Mesothelial cell of epicardium (in vitro differentiated cells): ENCODE data around the gene DGCR2. TPM values are rescaled to one million over a fixed set of nuclear protein-coding genes. Genes with fewer than 3 reads are reported as not detected.
A peak's percentile ranks its signal among the peaks of the same experiment; 100 is the strongest.
"Not testable (repeated sequence)": the region's sequence is repeated elsewhere in the genome, so short reads cannot be mapped to it uniquely, and the experiment has no call there.

Experiments
- DNase-seq, 2 experiments: peaks; one replicate each; pipeline ENCODE4 v3.0.0; 2021; ENCODE audit warnings: low spot score in 2 of 2; ENCODE audit not compliant: unreplicated experiment in 2 of 2
- H3K27ac Mint-ChIP-seq: 2 replicates; pipeline ENCODE4 v1.8.0; 2021; ENCODE audit warnings: mixed read lengths
- H3K27me3 Mint-ChIP-seq: 2 replicates; pipeline ENCODE4 v1.8.0; 2021; ENCODE audit warnings: low read depth, mixed read lengths
- H3K36me3 Mint-ChIP-seq: 2 replicates; pipeline ENCODE4 v1.8.0; 2021; ENCODE audit warnings: mixed read lengths
- H3K4me1 Mint-ChIP-seq: 2 replicates; pipeline ENCODE4 v1.8.0; 2021; ENCODE audit warnings: mixed read lengths
- H3K4me3 Mint-ChIP-seq: 2 replicates; pipeline ENCODE4 v1.8.0; 2021; ENCODE audit warnings: mild to moderate bottlenecking, moderate library complexity, mixed read lengths
- H3K9me3 Mint-ChIP-seq: 2 replicates; pipeline ENCODE4 v1.8.0; 2021; ENCODE audit warnings: mixed read lengths
- CTCF ChIP-seq: fragments of 200-600 bp; sonication (generic); IDR thresholded peaks from one replicate; pipeline ENCODE4 v1.5.0; 2021; ENCODE audit warnings: antibody characterized with exemption; ENCODE audit not compliant: unreplicated experiment
- total RNA-seq: library from RNA; stranded (reverse); gene quantifications from 3 replicates; pipeline ENCODE4 v1.2.1, GENCODE V29; 2021

Gene DGCR2
- total RNA-seq, 1 donor from 2014 or later = 78.3 TPM

DNA sequence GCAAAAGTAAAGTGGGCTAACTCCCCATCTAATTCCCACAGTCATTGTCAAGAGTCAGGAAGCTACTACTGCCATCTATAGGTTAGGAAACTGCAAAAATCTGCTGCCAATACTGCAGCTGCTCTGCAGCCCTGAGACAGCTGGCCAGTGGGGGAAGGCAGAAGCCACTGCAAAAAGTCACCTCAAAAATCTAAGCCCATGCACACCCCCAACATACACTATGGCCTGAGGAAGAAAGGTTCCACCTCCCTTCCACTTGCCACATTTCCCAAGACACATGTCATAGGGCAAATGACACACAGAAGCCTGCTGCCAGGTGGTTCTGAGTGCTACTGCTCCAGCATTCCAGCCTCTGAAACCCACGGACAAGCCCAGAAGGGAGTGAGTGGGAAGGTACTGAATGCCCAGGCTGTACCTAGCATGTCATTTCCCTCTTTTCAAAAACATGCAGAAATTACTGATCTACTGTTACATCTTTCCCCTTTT lies 36.9 kb downstream of the DGCR2 start:
- no peak for TF ChIP-seq CTCF
- H3K4me1 Mint-ChIP-seq = no peaks in the 10 kb centered on the region
- H3K36me3 Mint-ChIP-seq = peaks cover 20% of the 10 kb centered on the region
- DNase-seq = no peak
- no peak overlapping the region for H3K4me3 Mint-ChIP-seq
- H3K9me3 Mint-ChIP-seq = no peaks in the 10 kb centered on the region
- peak overlapping the region; percentile 2 for H3K27ac Mint-ChIP-seq
- no peaks in the 10 kb centered on the region for H3K27me3 Mint-ChIP-seq

DNA sequence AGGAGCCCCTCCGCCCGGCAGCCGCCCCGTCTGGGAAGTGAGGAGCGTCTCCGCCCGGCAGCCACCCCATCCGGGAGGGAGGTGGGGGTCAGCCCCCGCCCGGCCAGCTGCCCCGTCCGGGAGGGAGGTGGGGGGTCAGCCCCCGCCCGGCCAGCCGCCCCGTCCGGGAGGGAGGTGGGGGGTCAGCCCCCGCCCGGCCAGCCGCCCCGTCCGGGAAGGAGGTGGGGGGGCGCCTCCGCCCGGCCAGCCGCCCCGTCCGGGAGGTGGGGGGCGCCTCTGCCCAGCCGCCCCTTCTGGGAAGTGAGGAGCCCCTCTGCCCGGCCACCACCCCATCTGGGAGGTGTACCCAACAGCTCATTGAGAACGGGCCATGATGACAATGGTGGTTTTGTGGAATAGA lies 37.6 kb downstream of the DGCR2 start:
- not testable (repeated sequence) for DNase-seq, H3K27me3 Mint-ChIP-seq, H3K4me3 Mint-ChIP-seq, H3K27ac Mint-ChIP-seq, H3K4me1 Mint-ChIP-seq, H3K9me3 Mint-ChIP-seq
- H3K36me3 Mint-ChIP-seq = peaks cover 20% of the 10 kb centered on the region

- H3K9me3 Mint-ChIP-seq, H3K27ac Mint-ChIP-seq, H3K27me3 Mint-ChIP-seq, H3K4me3 Mint-ChIP-seq, H3K4me1 Mint-ChIP-seq, DNase-seq: not testable (repeated sequence)
- peaks cover 20% of the 10 kb centered on the region for H3K36me3 Mint-ChIP-seq
Observed at GRCh38 chr22:19084126-19084525, 38.1 kb downstream of the DGCR2 start.

- no peak for TF ChIP-seq CTCF
- peaks cover 20% of the 10 kb centered on the region for H3K36me3 Mint-ChIP-seq
- H3K4me3 Mint-ChIP-seq = no peak overlapping the region
- H3K4me1 Mint-ChIP-seq = no peaks in the 10 kb centered on the region
- DNase-seq = no peak
- H3K9me3 Mint-ChIP-seq = no peaks in the 10 kb centered on the region
- H3K27ac Mint-ChIP-seq = no peak overlapping the region
- no peaks in the 10 kb centered on the region for H3K27me3 Mint-ChIP-seq
Observed at GRCh38 chr22:19082793-19083192, 39.4 kb downstream of the DGCR2 start.

DNA sequence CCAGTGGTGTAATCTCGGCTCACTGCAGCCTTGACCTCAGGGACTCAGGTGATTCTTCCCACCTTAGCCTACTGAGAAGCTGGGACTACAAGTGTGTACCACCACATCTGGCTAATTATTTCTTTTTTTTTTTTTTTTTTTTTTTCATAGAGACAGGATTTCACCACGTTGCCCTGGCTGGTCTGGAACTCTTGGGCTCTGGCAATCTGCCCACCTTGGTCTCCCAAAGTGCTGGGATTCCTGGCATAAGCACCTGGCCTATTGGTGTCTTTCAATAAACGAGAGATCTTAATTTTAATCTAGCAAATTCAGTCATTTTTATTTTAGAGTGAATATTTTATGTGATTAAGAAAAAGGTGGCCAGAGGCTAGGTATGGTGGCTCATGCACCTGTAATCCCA lies 40.1 kb downstream of the DGCR2 start:
- peaks cover 20% of the 10 kb centered on the region for H3K36me3 Mint-ChIP-seq
- no peak overlapping the region for H3K27ac Mint-ChIP-seq
- no peak overlapping the region for H3K4me3 Mint-ChIP-seq
- no peaks in the 10 kb centered on the region for H3K4me1 Mint-ChIP-seq
- no peaks in the 10 kb centered on the region for H3K9me3 Mint-ChIP-seq
- no peaks in the 10 kb centered on the region for H3K27me3 Mint-ChIP-seq
- no peak for TF ChIP-seq CTCF
- DNase-seq = no peak

DNA sequence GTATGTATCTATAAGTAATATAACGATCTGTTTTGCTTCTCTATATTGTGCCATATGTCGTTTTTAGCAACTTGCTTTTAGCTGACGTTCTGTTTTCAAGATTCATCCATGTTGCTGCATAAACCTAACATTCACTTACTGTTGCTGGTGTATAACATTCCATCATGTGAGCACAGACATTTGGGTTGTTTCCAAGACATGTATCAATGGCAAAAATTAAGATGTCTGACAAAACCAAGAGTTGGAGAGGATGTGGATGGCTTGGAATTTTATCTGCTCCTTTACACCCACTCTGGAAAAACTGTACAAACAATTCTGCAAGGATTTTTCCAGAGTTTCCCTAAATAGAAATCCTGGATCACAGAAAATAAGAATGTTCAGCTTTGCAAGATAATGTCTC lies 40.9 kb downstream of the DGCR2 start:
- Mint-ChIP-seq H3K9me3 (no peaks in the 10 kb centered on the region), H3K27ac (no peak overlapping the region), H3K4me3 (no peak overlapping the region), H3K36me3 (peaks cover 16% of the 10 kb centered on the region), H3K4me1 (no peaks in the 10 kb centered on the region), H3K27me3 (no peaks in the 10 kb centered on the region)
- DNase-seq = no peak
- TF ChIP-seq CTCF = no peak

GRCh38 chr22:19080853-19081252 lies 41.4 kb downstream of the DGCR2 start:
- no peaks in the 10 kb centered on the region for H3K4me1 Mint-ChIP-seq
- H3K9me3 Mint-ChIP-seq = no peaks in the 10 kb centered on the region
- peaks cover 15% of the 10 kb centered on the region for H3K36me3 Mint-ChIP-seq
- no peaks in the 10 kb centered on the region for H3K27me3 Mint-ChIP-seq
- H3K4me3 Mint-ChIP-seq = no peak overlapping the region
- TF ChIP-seq CTCF = no peak
- H3K27ac Mint-ChIP-seq = no peak overlapping the region
- no peak for DNase-seq
